Ishikawa (cell line): Measurements from ENCODE around the gene RAD23B.

ENCODE experiments used
- CEBPB ChIP-seq: IDR thresholded peaks from 2 replicates; pipeline ENCODE4 v1.6.1; 2012
- CREB1 ChIP-seq: IDR thresholded peaks from 2 replicates; pipeline ENCODE4 v1.6.1; 2012; ENCODE audit warnings: low read depth
- EGR1 ChIP-seq: IDR thresholded peaks from 2 replicates; pipeline ENCODE4 v1.6.1; 2012
- EP300 ChIP-seq: IDR thresholded peaks from 2 replicates; pipeline ENCODE4 v1.6.1; 2012; ENCODE audit warnings: borderline replicate concordance
- FOXM1 ChIP-seq: IDR thresholded peaks from 2 replicates; pipeline ENCODE4 v1.6.1; 2012; ENCODE audit warnings: low read depth, borderline replicate concordance
- MAX ChIP-seq: IDR thresholded peaks from 2 replicates; pipeline ENCODE4 v1.6.1; 2012
- NFIC ChIP-seq: IDR thresholded peaks from 2 replicates; pipeline ENCODE4 v1.6.1; 2012
- RAD21 ChIP-seq: IDR thresholded peaks from 2 replicates; pipeline ENCODE4 v1.6.1; 2012; ENCODE audit warnings: low read depth
- REST ChIP-seq: IDR thresholded peaks from 2 replicates; pipeline ENCODE4 v1.6.1; 2012; ENCODE audit warnings: low read depth, mild to moderate bottlenecking
- TAF1 ChIP-seq: IDR thresholded peaks from 2 replicates; pipeline ENCODE4 v1.6.1; 2012; ENCODE audit warnings: low read depth, mild to moderate bottlenecking
- TCF12 ChIP-seq: IDR thresholded peaks from 2 replicates; pipeline ENCODE4 v1.6.1; 2012; ENCODE audit warnings: low read depth
- TEAD4 ChIP-seq: IDR thresholded peaks from 2 replicates; pipeline ENCODE4 v1.6.1; 2012
- USF1 ChIP-seq: IDR thresholded peaks from 2 replicates; pipeline ENCODE4 v1.6.1; 2012
- YY1 ChIP-seq: IDR thresholded peaks from 2 replicates; pipeline ENCODE4 v1.6.1; 2012; ENCODE audit warnings: low read depth
- ZBTB7A ChIP-seq: IDR thresholded peaks from 2 replicates; pipeline ENCODE4 v1.6.1; 2012; ENCODE audit warnings: low read depth

RAD23B gene

GRCh38 chr9:107348836-107349235 is 65.8 kb downstream of the RAD23B start:
- TF ChIP-seq TAF1: no peak
- no peak for TF ChIP-seq FOXM1
- no peak for TF ChIP-seq TCF12
- TF ChIP-seq ZBTB7A: no peak
- no peak for TF ChIP-seq CEBPB
- no peak for TF ChIP-seq TEAD4
- TF ChIP-seq MAX: no peak
- TF ChIP-seq NFIC: no peak
- no peak for TF ChIP-seq USF1
- no peak for TF ChIP-seq CREB1
- no peak for TF ChIP-seq YY1
- no peak for TF ChIP-seq RAD21

GRCh38 chr9:107350443-107350842 is 67.4 kb downstream of the RAD23B start:
- peak; percentile 79 for TF ChIP-seq REST
- TF ChIP-seq MAX: no peak

- TF ChIP-seq CEBPB (no peak), YY1 (no peak), NFIC (no peak), MAX (no peak), TCF12 (no peak), ZBTB7A (no peak), EGR1 (no peak), TEAD4 (no peak), FOXM1 (no peak)
Observed at GRCh38 chr9:107351382-107352045, 68.4 kb downstream of the RAD23B start.

- no peak for TF ChIP-seq MAX
Observed at GRCh38 chr9:107355394-107355793, 72.3 kb downstream of the RAD23B start.

DNA sequence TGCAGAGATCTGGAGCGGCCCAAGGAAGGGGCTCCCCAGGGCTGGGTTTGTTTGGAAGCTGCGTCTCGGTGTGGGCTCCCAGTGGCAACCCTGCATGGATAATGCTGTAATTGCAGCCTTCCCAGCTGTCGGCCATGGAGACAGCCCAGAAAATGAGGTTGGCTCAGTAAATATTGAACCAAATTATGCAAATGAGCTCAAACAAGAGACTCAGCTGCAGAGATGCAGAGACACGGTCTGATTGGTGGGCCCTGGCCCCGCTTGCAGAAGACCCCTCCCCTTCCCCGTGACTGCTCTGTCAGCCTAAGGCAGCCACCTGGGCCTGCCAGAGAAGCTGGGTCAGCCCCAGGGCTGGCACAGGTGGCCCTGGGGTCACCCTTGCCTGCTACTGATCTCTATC is 75.9 kb downstream of the RAD23B start:
- TF ChIP-seq ZBTB7A (no peak), REST (no peak), MAX (no peak), RAD21 (no peak), TCF12 (no peak), USF1 (no peak), CREB1 (no peak), CEBPB (no peak), YY1 (no peak), TEAD4 (no peak), EGR1 (no peak), TAF1 (no peak), FOXM1 (no peak), NFIC (no peak), EP300 (no peak)

DNA sequence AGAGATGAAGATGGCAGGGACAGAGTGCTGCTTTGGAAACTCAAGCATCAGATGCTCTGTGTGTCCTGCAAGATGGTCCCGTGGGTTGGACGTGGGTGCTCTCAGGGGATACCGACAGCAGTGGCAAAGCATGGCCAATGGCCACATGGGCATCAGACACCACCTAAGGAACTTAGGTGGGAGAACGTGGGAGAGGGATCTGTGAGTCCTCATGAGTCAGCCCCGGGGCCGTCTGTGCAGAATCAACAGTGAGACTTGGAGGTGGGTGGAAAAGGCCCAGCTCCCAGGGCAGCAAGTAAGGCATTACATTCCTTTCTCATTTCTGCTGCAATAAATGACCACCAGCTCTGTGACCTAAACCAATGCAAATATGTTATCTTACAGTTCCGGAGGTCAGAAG is 77.0 kb downstream of the RAD23B start:
- TF ChIP-seq CREB1 (no peak), USF1 (no peak), REST (no peak), TCF12 (no peak), CEBPB (no peak), MAX (no peak), ZBTB7A (no peak), EP300 (no peak), NFIC (no peak)
